SK-N-SH (cell line): ENCODE data around the gene SNHG17.
A peak's percentile ranks its signal among the peaks of the same experiment; 100 is the strongest.

Experiments
- EZH2phosphoT487 ChIP-seq: fragments of 200-600 bp; sonication (generic); IDR thresholded peaks from 2 replicates; pipeline ENCODE4 v1.6.1; 2017; ENCODE audit warnings: low read depth, mixed run types, mild to moderate bottlenecking, antibody characterized with exemption, moderate library complexity, borderline replicate concordance
- GABPA ChIP-seq: IDR thresholded peaks from 2 replicates; pipeline ENCODE4 v1.4.0; 2012; ENCODE audit warnings: low read depth, mild to moderate bottlenecking
- SMC3 ChIP-seq: IDR thresholded peaks from 2 replicates; pipeline ENCODE4 v1.6.1; 2012; ENCODE audit warnings: low read depth, low read length, improper control_type of control experiment
- TCF12 ChIP-seq: IDR thresholded peaks from 2 replicates; pipeline ENCODE4 v1.4.0; 2012
- TEAD4 ChIP-seq: IDR thresholded peaks from 2 replicates; pipeline ENCODE4 v1.4.0; 2012; ENCODE audit warnings: mild to moderate bottlenecking, borderline replicate concordance; ENCODE audit not compliant: insufficient read depth
- TF ChIP-seq, protein P1 (sequence below): fragments of 150-350 bp; IDR thresholded peaks from 2 replicates; pipeline ENCODE4 v1.6.1; 2016; ENCODE audit warnings: mild to moderate bottlenecking, low read depth, low read length
- TF ChIP-seq, protein P2 (sequence below): fragments of 200-600 bp; sonication (generic); IDR thresholded peaks from 2 replicates; pipeline ENCODE4 v1.6.1; 2017; ENCODE audit warnings: antibody characterized with exemption, mild to moderate bottlenecking, moderate library complexity
- TF ChIP-seq, protein P3 (sequence below): IDR thresholded peaks from 2 replicates; pipeline ENCODE4 v1.4.0; 2012; ENCODE audit warnings: low read depth

DNA sequence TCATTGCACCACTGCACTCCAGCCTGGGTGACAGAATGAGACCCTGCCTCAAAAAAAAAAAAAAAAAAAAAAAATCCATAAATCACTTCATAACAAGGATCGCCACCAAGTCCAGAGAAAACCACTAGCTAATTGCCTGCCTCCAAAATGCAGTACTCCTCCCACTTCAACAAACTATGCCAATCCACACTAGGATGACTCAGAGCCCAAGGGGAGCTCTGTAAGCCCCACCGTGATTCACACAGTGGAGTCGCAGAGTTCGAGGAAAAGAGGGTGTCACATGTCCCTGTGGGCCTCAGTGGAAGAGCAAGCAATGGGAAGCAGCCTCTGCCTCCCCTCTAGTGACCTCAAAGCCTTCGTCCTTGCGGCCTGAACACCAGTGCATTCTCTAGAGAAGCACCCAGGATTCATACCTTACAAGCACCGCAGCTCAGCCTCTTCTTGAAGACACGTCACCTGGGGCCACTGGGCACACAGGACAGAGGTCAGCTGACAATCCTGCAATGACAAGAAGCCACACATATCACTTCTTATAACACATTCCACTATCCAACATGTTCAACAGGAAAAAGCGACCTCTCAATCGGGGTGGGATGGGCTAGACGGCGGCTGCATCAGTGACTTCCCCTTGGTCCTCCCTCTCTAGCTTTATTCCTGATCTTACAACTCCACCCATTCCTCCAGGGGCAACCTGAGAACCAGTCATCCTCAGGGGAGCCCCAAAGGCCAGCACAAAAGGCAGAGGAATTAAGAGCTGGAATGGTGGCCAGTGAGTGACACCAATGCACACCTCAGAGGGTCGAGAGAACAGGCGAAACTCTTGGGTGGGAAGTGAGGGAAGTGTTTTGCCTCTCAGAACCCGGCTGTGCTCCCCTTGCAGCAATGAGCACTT, 8.9 kb downstream of the SNHG17 start:
- TF ChIP-seq TEAD4 (no peak), EZH2phosphoT487 (no peak), SMC3 (no peak), TCF12 (no peak), GABPA (no peak)
- TF ChIP-seq, protein P1, sequence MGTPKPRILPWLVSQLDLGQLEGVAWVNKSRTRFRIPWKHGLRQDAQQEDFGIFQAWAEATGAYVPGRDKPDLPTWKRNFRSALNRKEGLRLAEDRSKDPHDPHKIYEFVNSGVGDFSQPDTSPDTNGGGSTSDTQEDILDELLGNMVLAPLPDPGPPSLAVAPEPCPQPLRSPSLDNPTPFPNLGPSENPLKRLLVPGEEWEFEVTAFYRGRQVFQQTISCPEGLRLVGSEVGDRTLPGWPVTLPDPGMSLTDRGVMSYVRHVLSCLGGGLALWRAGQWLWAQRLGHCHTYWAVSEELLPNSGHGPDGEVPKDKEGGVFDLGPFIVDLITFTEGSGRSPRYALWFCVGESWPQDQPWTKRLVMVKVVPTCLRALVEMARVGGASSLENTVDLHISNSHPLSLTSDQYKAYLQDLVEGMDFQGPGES: no peak
- TF ChIP-seq, protein P2, sequence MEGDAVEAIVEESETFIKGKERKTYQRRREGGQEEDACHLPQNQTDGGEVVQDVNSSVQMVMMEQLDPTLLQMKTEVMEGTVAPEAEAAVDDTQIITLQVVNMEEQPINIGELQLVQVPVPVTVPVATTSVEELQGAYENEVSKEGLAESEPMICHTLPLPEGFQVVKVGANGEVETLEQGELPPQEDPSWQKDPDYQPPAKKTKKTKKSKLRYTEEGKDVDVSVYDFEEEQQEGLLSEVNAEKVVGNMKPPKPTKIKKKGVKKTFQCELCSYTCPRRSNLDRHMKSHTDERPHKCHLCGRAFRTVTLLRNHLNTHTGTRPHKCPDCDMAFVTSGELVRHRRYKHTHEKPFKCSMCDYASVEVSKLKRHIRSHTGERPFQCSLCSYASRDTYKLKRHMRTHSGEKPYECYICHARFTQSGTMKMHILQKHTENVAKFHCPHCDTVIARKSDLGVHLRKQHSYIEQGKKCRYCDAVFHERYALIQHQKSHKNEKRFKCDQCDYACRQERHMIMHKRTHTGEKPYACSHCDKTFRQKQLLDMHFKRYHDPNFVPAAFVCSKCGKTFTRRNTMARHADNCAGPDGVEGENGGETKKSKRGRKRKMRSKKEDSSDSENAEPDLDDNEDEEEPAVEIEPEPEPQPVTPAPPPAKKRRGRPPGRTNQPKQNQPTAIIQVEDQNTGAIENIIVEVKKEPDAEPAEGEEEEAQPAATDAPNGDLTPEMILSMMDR: no peak
- TF ChIP-seq, protein P3, sequence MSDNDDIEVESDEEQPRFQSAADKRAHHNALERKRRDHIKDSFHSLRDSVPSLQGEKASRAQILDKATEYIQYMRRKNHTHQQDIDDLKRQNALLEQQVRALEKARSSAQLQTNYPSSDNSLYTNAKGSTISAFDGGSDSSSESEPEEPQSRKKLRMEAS: peak; percentile 90
